Measurements from ENCODE around the gene AS3MT.
"Not testable (repeated sequence)": the region's sequence is repeated elsewhere in the genome, so short reads cannot be mapped to it uniquely, and the experiment has no call there.

The AS3MT gene

GRCh38 chr10:102923601-102924000, 54.3 kb downstream of the AS3MT start:
- ChIA-PET POLR2A (no interaction called here), CTCF (interaction anchor here (0.7 kb wide), 1 partner anchor 43 kb away, joined by 4 read pairs; no protein-coding TSS in a partner anchor)
- Histone ChIP-seq H3K36me3 (ENCODE audit: control insufficient read depth in 2 of 2, insufficient read depth in 1 of 2, low read length in 2 of 2) (peaks cover 3 to 4% of the 10 kb centered on the region in 2 experiments; a peak in 2 of 3 replicates), H3K4me3 (ENCODE audit: low read depth, low read length) (no peak overlapping the region), H3K9me3 (ENCODE audit: control insufficient read depth, insufficient read depth, low read depth, low read length) (no peaks in the 10 kb centered on the region), H3K27ac (ENCODE audit: extremely low read depth, low read depth, low read length) (no peak overlapping the region), H3K4me1 (ENCODE audit: control insufficient read depth, insufficient read depth, low read length) (peaks cover 6% of the 10 kb centered on the region; the same call in 1 of the 2 replicates)
- TF ChIP-seq ZNF548 (tag by site-specific recombination; IDR thresholded peaks at IDR 0.05): no peak
- TF ChIP-seq PRDM6 (tag by site-specific recombination; IDR thresholded peaks at IDR 0.05): peak; percentile 45; the same call in 1 of the 2 replicates

- ChIA-PET CTCF (no interaction called here), POLR2A (no interaction called here)
- no peak overlapping the region for H3K4me3 ChIP-seq (ENCODE audit: low read depth, low read length)
- H3K36me3 ChIP-seq (ENCODE audit: control insufficient read depth in 2 of 2, insufficient read depth in 1 of 2, low read length in 2 of 2): peaks cover 3 to 4% of the 10 kb centered on the region in 2 experiments; a peak in 2 of 3 replicates
- TF ChIP-seq ZIC2 (tag by site-specific recombination; IDR thresholded peaks at IDR 0.05) (no peak), ZNF391 (tag by site-specific recombination; IDR thresholded peaks at IDR 0.05; ENCODE audit: borderline replicate concordance, low read depth) (no peak), ZNF549 (tag by site-specific recombination; IDR thresholded peaks at IDR 0.05) (no peak), WT1 (tag by site-specific recombination; IDR thresholded peaks at IDR 0.05) (no peak), PRDM1 (tag by site-specific recombination; IDR thresholded peaks at IDR 0.05) (no peak), ZNF623 (tag by site-specific recombination; IDR thresholded peaks at IDR 0.05) (no peak), ZBTB17 (tag by site-specific recombination; IDR thresholded peaks at IDR 0.05) (no peak), ZNF398 (tag by site-specific recombination; IDR thresholded peaks at IDR 0.05) (no peak), ZNF423 (tag by site-specific recombination; IDR thresholded peaks at IDR 0.05) (no peak), TCF7L2 (IDR thresholded peaks at IDR 0.05; ENCODE audit: borderline replicate concordance, low read depth, low read length) (no peak), SP3 (tag by site-specific recombination; IDR thresholded peaks at IDR 0.05) (no peak), ZNF473 (tag by site-specific recombination; IDR thresholded peaks at IDR 0.05) (no peak), ZBTB21 (tag by site-specific recombination; IDR thresholded peaks at IDR 0.05) (no peak), SALL2 (tag by site-specific recombination; IDR thresholded peaks at IDR 0.05; ENCODE audit: borderline replicate concordance) (no peak), ZNF324 (tag by site-specific recombination; IDR thresholded peaks at IDR 0.05) (no peak)
- H3K4me1 ChIP-seq (ENCODE audit: control insufficient read depth, insufficient read depth, low read length): no peaks in the 10 kb centered on the region
- H3K27ac ChIP-seq (ENCODE audit: extremely low read depth, low read depth, low read length): no peak overlapping the region
- H3K9me3 ChIP-seq (ENCODE audit: control insufficient read depth, insufficient read depth, low read depth, low read length): no peaks in the 10 kb centered on the region
These were observed 57.6 kb downstream of the AS3MT start for GRCh38 chr10:102926842-102927241.

GRCh38 chr10:102927311-102928010, 58.2 kb downstream of the AS3MT start:
- ChIA-PET POLR2A (no interaction called here), CTCF (no interaction called here)
- no peak for TF ChIP-seq ZNF830 (tag by site-specific recombination; IDR thresholded peaks at IDR 0.05; ENCODE audit: low read depth)
- TF ChIP-seq ZBTB7A (tag by site-specific recombination; IDR thresholded peaks at IDR 0.05; ENCODE audit: low read depth): no peak
- no peak for TF ChIP-seq ZNF16 (tag by site-specific recombination; IDR thresholded peaks at IDR 0.05; ENCODE audit: low read depth)
- no peak overlapping the region for H3K4me3 ChIP-seq (ENCODE audit: low read depth, low read length)
- no peaks in the 10 kb centered on the region for H3K4me1 ChIP-seq (ENCODE audit: control insufficient read depth, insufficient read depth, low read length)
- H3K27ac ChIP-seq (ENCODE audit: extremely low read depth, low read depth, low read length): no peak overlapping the region
- H3K9me3 ChIP-seq (ENCODE audit: control insufficient read depth, insufficient read depth, low read depth, low read length): no peaks in the 10 kb centered on the region
- H3K36me3 ChIP-seq (ENCODE audit: control insufficient read depth in 2 of 2, insufficient read depth in 1 of 2, low read length in 2 of 2): peaks cover 3 to 4% of the 10 kb centered on the region in 2 experiments; a peak in 2 of 3 replicates

GRCh38 chr10:102928442-102928841, 59.2 kb downstream of the AS3MT start:
- H3K27ac ChIP-seq (ENCODE audit: extremely low read depth, low read depth, low read length); CTCF ChIA-PET; H3K4me1 ChIP-seq (ENCODE audit: control insufficient read depth, insufficient read depth, low read length); H3K36me3 ChIP-seq (ENCODE audit: control insufficient read depth in 2 of 2, insufficient read depth in 1 of 2, low read length in 2 of 2); H3K9me3 ChIP-seq (ENCODE audit: control insufficient read depth, insufficient read depth, low read depth, low read length); POLR2A ChIA-PET; H3K4me3 ChIP-seq (ENCODE audit: low read depth, low read length): not testable (repeated sequence)
